Activated T-helper 1 cell treated with anti-CD3 and anti-CD28 coated beads, Interleukin-2, amount 50 U/mL, for 16 hours (primary cell): ENCODE measurements around the gene ABR.

Source experiments
- DNase-seq, 2 donors: peaks; one replicate each; pipeline ENCODE4 v3.0.0-alpha.2; 2020; ENCODE audit warnings: low read depth in 1 of 2, low spot score in 1 of 2

ABR gene

DNA sequence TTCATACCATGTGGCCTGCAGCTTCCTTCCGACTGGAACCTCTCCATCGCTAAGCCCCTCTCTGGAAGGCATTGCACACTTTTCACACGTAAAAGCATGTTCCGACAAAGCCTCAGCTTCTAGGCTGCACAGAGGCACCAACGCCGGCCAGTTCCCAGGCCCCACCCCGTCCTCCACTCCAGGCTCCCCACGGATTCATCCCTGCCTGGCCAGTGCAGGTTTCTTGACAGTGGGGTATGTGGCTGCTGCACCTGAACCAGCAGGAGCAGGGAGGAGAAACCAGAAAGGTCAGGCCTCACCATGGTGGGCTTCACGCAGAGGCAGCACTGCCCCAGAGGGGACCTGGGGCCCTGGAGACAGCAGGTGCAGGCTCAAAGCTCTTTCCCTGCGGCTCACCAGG is 168.6 kb downstream of the ABR start:
- DNase-seq = no peak

DNA sequence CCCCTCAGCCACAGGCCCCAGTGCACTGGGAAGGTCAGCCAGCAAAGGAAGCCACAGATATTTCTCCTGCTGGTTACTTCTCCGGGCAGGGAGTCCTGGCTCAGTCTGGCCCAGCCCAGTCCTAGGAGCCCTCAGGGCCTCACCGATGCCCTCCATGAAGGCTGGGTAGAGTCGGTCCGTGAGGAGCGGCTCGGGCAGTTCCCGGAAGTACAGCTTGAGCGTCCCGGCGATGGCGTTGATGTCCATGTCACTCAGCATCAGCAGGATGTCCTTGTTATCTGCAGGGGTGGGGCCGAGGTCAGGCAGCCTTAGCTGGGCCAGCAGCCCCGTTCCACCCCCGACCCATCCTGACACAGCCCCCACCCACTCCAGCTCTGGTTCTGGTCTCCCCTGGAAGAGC is 169.2 kb downstream of the ABR start:
- DNase-seq = no peak

DNA sequence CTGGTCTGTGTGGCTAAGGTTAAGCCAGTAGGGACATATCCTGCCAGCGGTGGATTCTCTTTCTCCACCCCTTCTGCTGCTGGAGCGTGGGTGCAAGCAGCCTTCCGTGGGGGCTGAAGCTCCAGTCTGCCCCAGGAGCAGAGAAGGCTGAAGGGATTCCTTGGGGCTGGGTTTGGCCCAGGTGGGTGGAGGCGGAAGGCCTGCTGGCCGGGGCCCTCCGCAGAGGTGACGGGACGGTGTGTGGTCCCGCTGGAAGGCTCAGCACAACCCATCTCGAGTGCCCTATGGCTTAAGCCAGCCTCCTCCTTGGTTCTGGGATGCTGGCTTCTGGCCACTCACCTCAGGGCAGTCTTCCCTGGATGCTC is 169.7 kb downstream of the ABR start:
- DNase-seq = no peak

DNA sequence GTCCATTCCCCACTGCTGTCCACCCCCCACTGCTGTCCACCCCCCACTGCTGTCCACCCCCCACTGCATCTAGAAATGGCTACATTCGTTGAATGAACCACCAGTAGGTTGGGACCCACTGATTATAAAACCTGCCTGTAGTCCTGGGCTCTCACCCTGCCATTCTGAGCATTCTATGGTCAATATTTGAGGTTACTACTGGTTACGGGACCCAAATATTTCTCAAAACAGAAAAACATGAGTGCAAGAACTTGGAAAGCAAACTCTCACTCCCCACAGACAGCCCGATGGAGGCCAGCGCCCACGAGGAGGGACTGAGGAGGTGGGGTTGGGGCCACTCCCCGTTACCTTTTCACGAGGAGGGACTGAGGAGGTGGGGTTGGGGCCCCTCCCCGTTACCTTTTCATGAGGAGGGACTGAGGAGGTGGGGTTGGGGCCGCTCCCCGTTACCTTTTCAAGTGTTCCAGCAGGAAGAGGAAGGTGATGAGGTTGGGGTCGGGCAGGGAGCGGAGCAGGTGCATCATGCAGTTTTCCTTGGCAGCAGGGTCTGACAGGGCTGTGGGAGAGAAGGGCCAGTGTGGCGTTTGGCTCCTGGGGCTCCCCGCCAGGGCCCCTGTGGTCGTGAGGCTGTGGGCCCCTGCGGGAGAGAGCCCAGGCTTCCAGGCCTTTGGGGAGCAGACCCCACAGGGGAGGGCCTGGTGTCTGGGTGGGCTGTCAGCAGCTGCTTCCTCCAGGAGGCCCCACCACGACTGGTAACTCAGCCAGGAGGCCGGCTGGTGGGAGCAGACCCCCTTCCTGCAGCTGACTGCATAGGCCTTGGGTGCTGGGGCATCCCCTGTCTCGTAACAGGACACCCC is 170.3 kb downstream of the ABR start:
- no peak for DNase-seq

DNA sequence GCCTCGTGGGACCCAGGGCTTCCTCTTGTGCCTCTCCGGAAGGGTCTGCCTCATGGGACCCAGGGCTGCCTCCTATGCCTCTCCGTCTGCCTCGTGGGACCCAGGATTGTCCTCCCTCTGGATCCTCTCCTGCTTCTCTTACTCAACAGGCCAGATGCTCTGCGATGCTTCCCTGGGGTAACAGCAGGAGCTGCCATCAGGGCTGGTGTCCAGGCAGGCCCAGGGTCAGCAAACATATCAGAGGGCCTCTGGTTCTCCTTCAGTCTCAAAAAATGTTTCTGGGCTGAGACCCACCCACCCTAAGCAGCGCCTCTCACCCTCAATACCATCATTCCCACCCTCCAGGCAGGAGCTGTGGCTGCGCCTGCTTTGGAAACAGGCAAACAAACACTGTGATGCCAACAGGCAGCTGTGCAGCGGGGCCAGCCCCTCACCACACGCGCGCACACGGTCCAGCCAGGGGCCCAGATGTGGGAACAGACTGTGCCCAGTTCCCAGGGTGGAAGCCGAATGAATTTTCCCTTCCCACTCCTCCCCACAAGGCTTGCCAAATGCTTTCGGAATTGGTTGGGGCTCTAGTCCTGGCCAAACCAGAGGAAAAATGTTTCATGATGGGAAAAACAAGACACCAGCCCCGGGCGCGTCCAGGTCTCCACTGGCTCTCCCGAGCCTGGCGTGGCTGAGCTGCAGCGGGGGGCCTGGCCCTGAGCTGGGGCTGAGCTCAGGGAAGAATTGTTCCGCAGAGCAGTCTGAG is 171.6 kb downstream of the ABR start:
- no peak for DNase-seq

DNA sequence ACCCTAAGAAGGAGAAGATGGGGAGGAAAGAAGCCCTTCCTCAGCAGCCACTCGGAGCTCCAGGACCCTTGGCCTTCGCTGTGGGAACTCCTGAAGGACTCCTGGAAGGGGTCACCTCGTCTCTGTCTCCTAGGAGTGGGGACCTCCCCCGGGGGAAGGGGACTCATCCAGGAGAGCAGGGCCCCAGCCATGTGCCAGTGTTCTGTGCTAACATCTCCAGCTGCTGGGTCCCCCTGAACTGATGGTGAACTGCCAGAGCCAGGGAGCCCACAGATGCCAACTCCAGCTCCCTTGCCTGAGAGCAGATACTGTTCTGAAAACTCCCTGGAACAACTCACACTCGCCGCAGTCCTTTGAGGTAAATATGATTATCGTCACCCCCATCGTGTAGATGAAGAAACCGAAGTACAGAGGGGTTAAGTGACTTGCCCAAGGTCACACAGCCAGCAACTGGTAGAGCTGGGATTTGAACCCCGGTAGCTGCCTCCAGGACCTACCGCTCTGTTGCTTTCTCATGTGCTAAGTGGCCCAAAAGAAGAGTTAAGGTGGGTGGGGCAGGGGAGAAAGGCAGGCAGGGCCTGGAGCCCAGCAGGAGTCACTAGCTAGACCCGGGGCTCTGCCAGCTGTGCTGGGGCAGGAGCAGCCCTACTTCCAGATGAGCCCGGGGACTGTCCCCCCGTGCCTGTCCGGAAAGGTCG is 172.3 kb downstream of the ABR start:
- DNase-seq = no peak

DNA sequence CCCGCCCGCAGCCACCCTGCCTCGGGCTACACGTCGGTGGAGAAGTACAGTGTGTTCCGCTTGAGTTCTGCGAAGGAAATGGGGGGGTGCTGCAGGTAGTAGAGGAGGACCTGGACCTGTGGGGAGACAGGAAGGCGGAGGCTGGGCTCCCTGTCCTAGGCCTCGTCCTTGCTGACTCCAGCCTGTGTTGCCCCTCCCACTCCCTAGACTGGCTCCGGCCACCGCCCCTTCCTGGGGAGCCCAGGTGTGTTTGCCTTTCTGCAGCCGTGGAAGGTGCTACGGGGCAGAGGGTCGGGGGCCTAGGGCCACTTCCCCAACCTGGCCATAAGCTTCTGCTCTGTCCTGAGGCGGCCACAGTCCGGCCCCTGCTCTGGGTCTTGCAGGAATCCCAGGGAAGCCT is 173.7 kb downstream of the ABR start:
- DNase-seq = no peak

DNA sequence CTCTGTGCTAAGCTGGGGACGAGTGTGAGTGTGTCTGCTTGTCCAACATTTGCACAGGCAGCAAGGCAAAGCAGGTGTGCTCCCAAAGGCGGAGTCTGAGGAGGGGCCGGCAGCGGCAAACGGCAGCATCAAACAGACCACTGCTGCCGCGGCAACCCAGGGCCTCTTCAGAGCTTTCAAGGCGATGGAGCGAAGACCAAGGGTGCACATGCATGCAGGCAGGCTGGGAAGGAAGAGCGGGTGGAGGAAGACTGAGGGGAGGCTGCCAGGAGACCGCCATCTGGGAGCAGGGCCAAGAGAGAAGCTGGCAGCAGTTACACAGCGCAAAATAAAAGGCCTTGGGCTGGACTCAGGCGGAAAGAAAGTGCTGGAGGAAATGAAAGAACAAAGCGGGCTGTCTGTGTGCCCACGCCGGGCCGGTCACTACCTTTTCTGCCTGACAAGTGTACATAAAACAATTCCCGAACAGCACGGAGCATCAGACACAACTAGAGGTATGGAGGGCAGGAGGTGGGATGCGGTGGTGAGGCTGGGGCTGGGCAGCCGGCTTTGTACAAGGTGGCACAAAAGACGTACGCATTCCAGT is 174.3 kb downstream of the ABR start:
- no peak for DNase-seq

DNA sequence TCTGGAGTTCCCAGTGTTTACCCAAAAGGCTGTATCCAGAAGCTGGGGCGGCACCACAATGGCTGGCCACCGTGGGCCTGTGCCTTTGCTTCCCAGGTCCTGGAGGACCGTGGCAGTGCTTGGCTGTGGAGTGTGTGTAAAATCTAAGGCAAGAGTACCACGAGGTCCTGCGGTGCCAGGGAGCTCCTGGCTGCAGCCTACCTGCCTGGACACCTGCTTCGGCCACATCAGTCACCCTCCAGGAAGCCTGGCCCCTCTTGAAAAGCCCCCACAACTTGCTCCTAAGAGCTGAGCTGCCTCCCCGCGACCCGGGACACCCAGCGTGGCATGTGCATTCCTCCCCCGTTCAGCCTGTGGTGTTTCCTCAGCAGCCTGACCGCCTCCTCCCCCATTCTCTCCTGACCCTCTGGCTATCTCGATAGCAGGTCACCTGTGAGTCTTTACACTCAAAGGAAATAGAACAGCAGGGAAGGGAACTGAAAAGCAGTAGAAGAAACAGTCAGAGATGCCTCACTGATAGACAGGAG is 174.9 kb downstream of the ABR start:
- no peak for DNase-seq

DNA sequence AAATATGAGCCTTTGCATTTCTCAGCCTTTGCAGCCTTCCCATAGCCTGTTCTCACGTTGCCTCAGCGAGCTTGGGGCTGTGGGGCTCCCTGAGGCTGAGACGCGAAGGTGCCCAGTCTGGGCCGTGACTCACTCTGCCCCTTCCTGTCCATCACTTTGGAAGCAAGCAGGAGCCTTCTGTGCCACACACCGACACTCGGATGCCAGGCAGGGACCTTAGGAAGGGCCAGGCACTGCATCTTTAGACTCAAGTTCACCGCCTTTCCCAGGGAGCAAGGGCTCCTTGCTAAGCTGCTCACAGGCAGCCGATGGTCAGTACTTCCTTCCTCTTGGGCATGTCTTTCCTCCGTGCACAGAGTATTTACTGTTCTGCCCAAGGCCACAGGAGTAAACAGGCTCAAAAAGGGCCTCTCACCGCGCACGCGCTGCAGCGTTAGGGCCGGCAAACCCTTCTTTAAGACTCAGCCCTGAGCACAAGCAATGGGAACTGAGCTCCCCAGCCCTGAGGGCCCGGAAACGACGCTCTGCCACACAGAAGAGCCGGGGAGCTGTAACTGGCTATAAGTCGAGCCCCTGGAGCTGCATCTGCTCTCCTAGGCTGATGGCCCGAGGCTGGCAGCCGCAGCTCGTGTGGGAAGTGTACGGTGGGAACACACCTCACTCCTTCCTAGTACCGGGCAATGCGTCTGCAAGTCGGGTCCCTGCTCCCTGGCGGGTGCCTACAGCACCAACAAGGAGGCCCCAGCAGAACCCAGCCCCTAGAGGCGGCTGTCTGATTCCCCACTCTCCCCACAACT is 175.6 kb downstream of the ABR start:
- DNase-seq = no peak

DNA sequence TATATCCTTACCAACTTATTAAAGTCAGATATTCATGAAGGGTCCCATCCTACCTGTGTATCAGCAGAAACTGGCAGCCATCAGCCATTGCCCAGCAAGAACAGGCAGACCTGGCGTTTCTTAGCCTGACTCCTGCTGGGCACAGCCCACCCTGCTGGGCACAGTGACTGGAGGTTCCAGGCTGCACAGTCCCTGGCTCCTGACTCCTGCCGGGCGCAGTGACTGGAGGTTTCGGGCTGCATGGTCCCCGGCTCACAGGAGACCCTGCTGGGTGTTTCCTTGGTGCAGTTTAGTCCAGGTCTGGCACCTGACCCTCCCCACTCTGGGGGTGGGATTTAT is 176.2 kb downstream of the ABR start:
- DNase-seq = no peak

DNA sequence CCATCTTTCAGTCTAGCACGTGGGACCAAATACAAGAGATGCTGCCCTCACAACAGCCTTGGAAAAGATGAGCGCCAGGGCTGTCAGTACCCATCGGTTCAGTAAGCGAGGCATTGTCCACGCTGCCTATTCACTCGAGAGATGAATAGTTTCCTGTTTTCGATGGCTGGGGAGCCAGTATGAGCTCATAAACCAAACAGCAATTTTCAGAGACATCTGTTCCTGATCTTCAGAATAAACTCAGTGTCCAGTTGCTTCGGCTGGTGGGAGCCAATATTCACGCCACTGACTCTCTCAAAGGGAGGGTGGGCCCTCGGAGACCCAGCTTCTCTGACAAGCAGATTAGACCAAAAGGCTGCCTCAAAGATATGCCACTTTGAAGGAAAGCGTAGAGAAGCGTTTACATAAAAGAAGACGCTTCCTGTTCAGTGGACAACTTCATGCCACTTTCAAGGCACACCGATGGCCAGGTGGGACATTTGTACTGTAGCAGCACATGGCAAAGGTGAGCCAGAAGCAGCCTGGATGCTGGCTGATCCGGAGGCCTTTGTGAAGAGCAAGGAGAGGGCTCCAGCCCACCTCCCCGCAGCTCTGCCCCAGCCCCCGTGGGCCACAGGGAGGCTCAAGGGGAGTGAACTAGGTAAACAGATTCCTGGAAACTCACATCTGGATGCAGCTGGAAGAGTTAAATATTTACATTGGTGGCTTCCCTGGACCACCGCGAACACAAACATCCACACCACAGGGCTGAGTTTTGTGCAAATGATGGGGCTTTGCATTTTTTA is 176.8 kb downstream of the ABR start:
- no peak for DNase-seq

DNA sequence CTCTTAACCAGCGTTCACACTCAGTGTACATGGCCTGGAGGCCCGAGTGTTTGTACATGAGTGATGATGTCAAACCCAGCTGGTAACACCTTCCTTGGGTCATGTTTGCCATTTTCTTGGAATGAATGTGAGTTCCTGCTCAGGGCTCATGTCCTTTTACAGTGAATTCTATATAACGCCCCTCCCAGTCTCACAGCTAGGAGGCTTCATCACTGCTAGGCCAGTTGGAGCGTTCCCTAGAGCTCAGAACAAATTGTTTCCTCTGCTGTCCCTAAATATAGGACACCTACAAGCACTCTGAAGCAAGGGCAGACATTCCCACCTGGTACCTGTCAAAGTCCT is 177.4 kb downstream of the ABR start:
- no peak for DNase-seq

DNA sequence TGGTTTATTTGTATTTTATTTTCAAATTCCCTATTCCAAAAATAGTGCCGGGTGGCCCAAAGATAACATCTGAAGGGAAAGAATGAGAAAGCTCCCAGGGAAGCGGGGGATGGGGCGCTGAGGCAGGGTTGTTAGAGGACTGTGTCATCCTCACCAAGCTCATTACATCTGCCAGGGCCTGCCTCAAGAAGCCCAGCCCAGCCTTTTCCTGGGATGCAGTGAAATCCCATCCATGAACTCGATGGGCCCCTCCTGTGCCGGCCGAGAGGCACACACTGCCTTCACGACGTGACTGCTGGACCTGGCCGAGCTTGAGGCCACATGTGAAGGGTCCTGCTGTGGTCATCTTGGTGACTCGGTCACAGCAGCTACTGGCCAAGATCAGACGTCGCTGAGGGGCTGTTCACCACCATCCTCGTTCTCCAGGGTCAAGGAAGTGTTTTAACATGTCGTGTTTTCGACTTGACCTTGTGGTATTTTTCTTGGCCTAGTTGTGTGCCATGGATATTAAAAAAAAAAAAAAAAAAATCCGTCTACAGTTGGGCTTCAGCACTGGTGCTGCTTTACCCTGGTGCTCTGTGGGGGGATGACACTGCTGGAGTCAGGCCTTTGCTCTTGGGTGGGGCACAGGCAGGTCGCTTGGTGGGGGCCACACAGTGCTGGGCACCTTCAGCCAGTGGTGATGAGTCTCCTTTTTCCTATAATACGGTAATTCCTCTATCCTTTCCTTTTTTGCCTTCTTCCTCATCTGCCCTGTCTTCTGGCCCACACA is 178.0 kb downstream of the ABR start:
- no peak for DNase-seq

DNA sequence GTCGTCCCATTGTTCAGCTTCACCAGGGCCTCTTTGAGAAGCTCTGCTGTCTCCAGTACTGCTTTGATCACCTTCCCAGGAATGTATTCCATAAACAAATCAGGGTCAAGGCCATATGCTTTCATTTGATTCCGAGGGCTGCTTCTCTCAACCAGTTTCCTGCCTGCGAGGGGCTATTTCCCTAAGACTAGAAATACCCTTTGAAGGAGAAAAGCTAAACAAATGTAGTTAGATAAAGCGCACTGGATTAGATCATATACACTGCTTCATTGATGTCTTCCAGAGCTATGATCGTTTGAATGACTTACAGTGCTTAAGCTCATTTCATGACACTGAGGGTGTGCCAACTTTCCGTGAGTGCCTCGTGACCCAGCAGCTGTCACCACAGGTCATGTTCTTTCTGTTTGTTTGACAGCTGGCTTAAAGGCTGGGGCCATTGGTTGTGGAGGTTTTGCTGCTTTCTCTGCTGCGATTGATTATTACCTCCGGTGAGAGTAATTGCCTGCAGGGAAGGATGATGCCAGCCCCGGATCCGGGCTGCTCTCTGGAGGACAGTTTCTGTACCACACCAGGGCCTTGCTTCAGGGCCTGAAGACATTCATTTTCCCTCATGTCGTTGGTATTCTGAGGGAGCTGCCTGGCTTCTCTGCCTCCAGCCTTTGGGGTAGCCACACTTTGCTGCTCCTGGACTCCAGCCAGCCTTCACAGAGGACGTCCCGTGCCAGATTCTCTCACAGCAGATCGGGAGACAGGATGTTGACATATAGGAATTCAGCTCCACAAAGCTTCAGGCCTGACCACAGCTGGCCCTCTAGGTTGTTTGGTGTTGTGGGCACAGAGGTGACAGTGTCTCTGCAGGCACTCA is 179.0 kb downstream of the ABR start:
- DNase-seq = no peak

DNA sequence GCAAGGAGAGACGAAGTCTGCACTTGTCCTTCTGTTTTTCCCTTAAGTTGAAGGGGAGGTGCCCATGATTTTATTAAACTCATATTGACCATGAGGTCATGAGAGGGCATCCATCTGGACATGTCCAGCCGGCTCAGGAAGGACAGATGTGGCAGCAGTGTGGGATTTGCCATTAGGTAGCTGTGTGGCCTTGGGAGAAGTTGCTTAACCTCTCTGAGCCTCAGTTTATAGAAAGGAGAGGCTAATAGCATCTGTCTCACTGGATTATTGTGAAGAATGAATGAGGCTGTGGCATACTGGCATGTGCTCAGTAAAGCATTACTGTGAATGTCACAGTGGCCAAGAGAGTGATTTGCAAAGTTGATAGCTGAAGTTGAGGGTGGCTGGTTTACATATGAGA is 181.7 kb downstream of the ABR start:
- DNase-seq = no peak

DNA sequence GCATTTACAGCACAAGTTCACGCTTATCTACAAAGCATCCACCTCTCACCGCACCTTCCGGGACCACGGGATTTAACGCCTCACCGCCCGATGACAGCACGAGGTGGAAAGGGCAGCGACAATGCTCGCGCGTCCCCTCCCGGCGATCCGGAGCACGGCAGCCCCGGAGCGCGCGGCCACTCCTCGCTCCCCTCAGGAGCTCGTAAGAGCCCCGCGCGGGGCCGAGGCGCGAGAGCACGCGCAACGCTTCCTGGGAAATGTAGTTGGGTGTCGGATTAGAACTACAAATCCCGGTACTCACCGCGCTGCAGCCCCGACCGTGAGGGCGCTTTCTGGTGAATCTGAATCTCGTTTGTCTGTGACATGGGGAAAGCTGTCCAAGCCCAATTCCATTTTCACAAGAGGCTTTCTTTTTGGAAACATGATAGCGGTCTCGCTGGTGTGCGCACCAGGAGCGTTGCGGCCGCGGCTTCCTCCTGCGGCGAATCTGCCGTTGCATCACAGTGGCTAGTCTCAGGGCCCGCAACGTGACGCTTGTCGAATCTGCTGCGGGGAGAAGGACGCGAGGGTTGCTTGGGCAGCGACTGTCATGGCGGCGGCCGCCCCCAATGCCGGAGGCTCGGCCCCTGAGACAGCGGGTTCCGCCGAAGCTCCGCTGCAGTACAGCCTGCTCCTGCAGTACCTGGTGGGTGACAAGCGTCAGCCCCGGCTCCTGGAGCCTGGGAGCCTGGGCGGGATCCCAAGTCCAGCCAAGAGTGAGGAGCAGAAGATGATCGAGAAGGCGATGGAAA is 183.0 kb downstream of the ABR start, which contains the start of gene TIMM22:
Gene TIMM22, plus strand, starts transcription at position 576 of the 791 bp plus-strand sequence. Its CDS starts 14 bp downstream, at position 590.
- peak; percentile 81 to 83 for DNase-seq
